Neural cell (in vitro differentiated cells): ENCODE data around the gene COBL. TPM values are rescaled to one million over a fixed set of nuclear protein-coding genes. Genes with fewer than 3 reads are reported as not detected.

ENCODE experiments used
- H2AFZ ChIP-seq: fragments of 200-600, 300-800 bp; sonication (generic), shearing (Covaris generic); 2 replicates; pipeline ENCODE4 v1.6.0; 2014; ENCODE audit warnings: low read depth, mild to moderate bottlenecking, antibody characterized with exemption, low read length, moderate library complexity
- H3F3A ChIP-seq: fragments of 200-600 bp; shearing (Covaris generic); 2 replicates; pipeline ENCODE4 v1.6.1; 2016; ENCODE audit warnings: mild to moderate bottlenecking, moderate library complexity, mixed read lengths, antibody characterized with exemption, low read length; ENCODE audit not compliant: insufficient read depth, poor library complexity, severe bottlenecking
- H3K27ac ChIP-seq: fragments of 200-600, 300-800 bp; sonication (generic), shearing (Covaris generic); 2 replicates; pipeline ENCODE4 v1.5.1; 2014; ENCODE audit warnings: mild to moderate bottlenecking, low read length, moderate library complexity
- H3K27me3 ChIP-seq: fragments of 300-800, 200-600 bp; sonication (generic), shearing (Covaris generic); 2 replicates; pipeline ENCODE4 v1.6.0; 2014; ENCODE audit warnings: mild to moderate bottlenecking, low read depth, low read length, moderate library complexity; ENCODE audit not compliant: insufficient read depth
- H3K36me3 ChIP-seq: fragments of 300-800, 200-600 bp; sonication (generic), shearing (Covaris generic); 2 replicates; pipeline ENCODE4 v1.5.1; 2014; ENCODE audit warnings: mild to moderate bottlenecking, antibody characterized with exemption, low read length, moderate library complexity; ENCODE audit not compliant: insufficient read depth
- H3K4me2 ChIP-seq: fragments of 300-800, 200-600 bp; sonication (generic), shearing (Covaris generic); 2 replicates; pipeline ENCODE4 v1.6.0; 2014; ENCODE audit warnings: mild to moderate bottlenecking, low read length
- H3K4me3 ChIP-seq: fragments of 300-800, 200-600 bp; sonication (generic), shearing (Covaris generic); 2 replicates; pipeline ENCODE4 v1.5.1; 2014; ENCODE audit warnings: mild to moderate bottlenecking, low read length, moderate library complexity
- H3K79me2 ChIP-seq: fragments of 200-600 bp; shearing (Covaris generic); replicated peaks from 2 replicates; pipeline ENCODE4 v1.6.0; 2014; ENCODE audit warnings: mild to moderate bottlenecking, low read length, moderate library complexity; ENCODE audit not compliant: insufficient read depth
- H3K9ac ChIP-seq: fragments of 300-800, 200-600 bp; sonication (generic), shearing (Covaris generic); 2 replicates; pipeline ENCODE4 v1.6.1; 2016; ENCODE audit warnings: mild to moderate bottlenecking, low read length, mixed read lengths
- H3K9me2 ChIP-seq: fragments of 200-600 bp; shearing (Covaris generic); 2 replicates; pipeline ENCODE4 v1.6.1; 2016; ENCODE audit warnings: mild to moderate bottlenecking, low read length, mixed read lengths; ENCODE audit not compliant: insufficient read depth
- H3K9me3 ChIP-seq: fragments of 200-600, 300-800 bp; sonication (generic), shearing (Covaris generic); 2 replicates; pipeline ENCODE4 v1.6.1; 2016; ENCODE audit warnings: mild to moderate bottlenecking, mixed run types, low read length, moderate library complexity, mixed read lengths
- H4K20me1 ChIP-seq: fragments of 200-600 bp; shearing (Covaris generic); 2 replicates; pipeline ENCODE4 v1.6.1; 2016; ENCODE audit warnings: mild to moderate bottlenecking, mixed run types; ENCODE audit not compliant: insufficient read depth
- CTCF ChIP-seq: fragments of 450-650 bp; IDR thresholded peaks from 2 replicates; pipeline ENCODE4 v1.5.1; 2014; ENCODE audit warnings: antibody characterized with exemption, mild to moderate bottlenecking, moderate library complexity; ENCODE audit not compliant: poor library complexity, severe bottlenecking
- EP300 ChIP-seq: fragments of 450-650 bp; conservative IDR thresholded peaks from 2 replicates; pipeline ENCODE4 v1.6.1; 2014; ENCODE audit warnings: antibody characterized with exemption, mild to moderate bottlenecking, moderate library complexity; ENCODE audit not compliant: poor library complexity, severe bottlenecking
- EZH2 ChIP-seq: fragments of 200-600, 300-800 bp; shearing (Covaris generic), sonication (generic); IDR thresholded peaks from 2 replicates; pipeline ENCODE4 v1.6.1; 2014; ENCODE audit warnings: antibody characterized with exemption, low read length, borderline replicate concordance, mild to moderate bottlenecking; ENCODE audit not compliant: insufficient read depth, poor library complexity, severe bottlenecking
- MXI1 ChIP-seq: fragments of 450-650 bp; conservative IDR thresholded peaks from 2 replicates; pipeline ENCODE4 v1.6.1; 2014; ENCODE audit warnings: antibody characterized with exemption, mild to moderate bottlenecking; ENCODE audit not compliant: poor library complexity, severe bottlenecking
- POLR2AphosphoS5 ChIP-seq: IDR thresholded peaks from 2 replicates; pipeline ENCODE4 v1.6.1; 2012
- RAD21 ChIP-seq: fragments of 450-650 bp; conservative IDR thresholded peaks from 2 replicates; pipeline ENCODE4 v1.6.1; 2014; ENCODE audit warnings: antibody characterized with exemption, mild to moderate bottlenecking, moderate library complexity
- REST ChIP-seq: IDR thresholded peaks from 2 replicates; pipeline ENCODE4 v1.6.1; 2012; ENCODE audit warnings: borderline replicate concordance
- SMC3 ChIP-seq: fragments of 450-650 bp; conservative IDR thresholded peaks from 2 replicates; pipeline ENCODE4 v1.6.1; 2014; ENCODE audit warnings: antibody characterized with exemption, mild to moderate bottlenecking, moderate library complexity; ENCODE audit not compliant: poor library complexity
- TAF1 ChIP-seq: IDR thresholded peaks from 2 replicates; pipeline ENCODE4 v1.6.1; 2012; ENCODE audit warnings: low read depth
- polyA plus RNA-seq: library from polyadenylated mRNA; depleted of rRNA; stranded (reverse); fragments of >200 nt; gene quantifications from 2 replicates; pipeline ENCODE4 v1.2.3, GENCODE V29; 2014

The COBL gene
- polyA plus RNA-seq, 1 donor from 2014 or later, result 0.12 TPM

- no peak overlapping the region for H2AFZ ChIP-seq
- H3K4me2 ChIP-seq, result no peak overlapping the region
- no peaks in the 10 kb centered on the region for H3K79me2 ChIP-seq
- H4K20me1 ChIP-seq, result no peaks in the 10 kb centered on the region
- no peaks in the 10 kb centered on the region for H3K9me2 ChIP-seq
- H3K9me3 ChIP-seq, result no peaks in the 10 kb centered on the region
- H3K27me3 ChIP-seq, result no peaks in the 10 kb centered on the region
- H3K4me3 ChIP-seq, result no peak overlapping the region
- H3K9ac ChIP-seq, result no peak overlapping the region
- TF ChIP-seq EZH2 (no peak), EP300 (no peak), CTCF (no peak), TAF1 (no peak), REST (no peak), RAD21 (no peak), SMC3 (no peak), POLR2AphosphoS5 (no peak), MXI1 (no peak)
- no peaks in the 10 kb centered on the region for H3K36me3 ChIP-seq
- no peaks in the 10 kb centered on the region for H3F3A ChIP-seq
- no peak overlapping the region for H3K27ac ChIP-seq
These were observed 236.4 kb downstream of the COBL start for GRCh38 chr7:51080216-51080615.

- H3K9ac ChIP-seq, result no peak overlapping the region
- no peaks in the 10 kb centered on the region for H3K9me3 ChIP-seq
- H3F3A ChIP-seq, result no peaks in the 10 kb centered on the region
- H3K4me2 ChIP-seq, result no peak overlapping the region
- H3K79me2 ChIP-seq, result no peaks in the 10 kb centered on the region
- TF ChIP-seq MXI1 (no peak), RAD21 (no peak), CTCF (no peak), REST (no peak)
- no peak overlapping the region for H2AFZ ChIP-seq
- no peaks in the 10 kb centered on the region for H3K36me3 ChIP-seq
- no peaks in the 10 kb centered on the region for H3K27me3 ChIP-seq
- H3K9me2 ChIP-seq, result no peaks in the 10 kb centered on the region
- no peak overlapping the region for H3K27ac ChIP-seq
- no peaks in the 10 kb centered on the region for H4K20me1 ChIP-seq
- H3K4me3 ChIP-seq, result no peak overlapping the region
These were observed 237.1 kb downstream of the COBL start for GRCh38 chr7:51079494-51079893.
